HFFc6 (cell line): Measurements from ENCODE around the gene PHACTR4. TPM values are rescaled to one million over a fixed set of nuclear protein-coding genes. Genes with fewer than 3 reads are reported as not detected.

ENCODE experiments used
- DNase-seq: peaks from one replicate; pipeline ENCODE4 v3.0.0-alpha.2; 2018
- H3K27ac Mint-ChIP-seq: 2 replicates; pipeline ENCODE4 v1.8.0; 2020; ENCODE audit warnings: mild to moderate bottlenecking, mixed read lengths
- H3K27me3 Mint-ChIP-seq: 2 replicates; pipeline ENCODE4 v1.8.0; 2021; ENCODE audit warnings: mild to moderate bottlenecking, moderate library complexity, mixed read lengths; ENCODE audit not compliant: insufficient read depth
- H3K36me3 Mint-ChIP-seq: 2 replicates; pipeline ENCODE4 v1.8.0; 2021; ENCODE audit warnings: low read depth, mixed read lengths
- H3K4me1 Mint-ChIP-seq: 2 replicates; pipeline ENCODE4 v1.8.0; 2020; ENCODE audit warnings: low read depth, mixed read lengths
- H3K4me3 Mint-ChIP-seq: 2 replicates; pipeline ENCODE4 v1.8.0; 2020; ENCODE audit warnings: mild to moderate bottlenecking, moderate library complexity, mixed read lengths
- H3K9me3 Mint-ChIP-seq: 2 replicates; pipeline ENCODE4 v1.8.0; 2020; ENCODE audit warnings: mild to moderate bottlenecking, mixed read lengths
- CTCF ChIP-seq: fragments of 200-600 bp; sonication (generic); IDR thresholded peaks from 2 replicates; pipeline ENCODE4 v1.5.0; 2021; ENCODE audit warnings: antibody characterized with exemption, mild to moderate bottlenecking
- total RNA-seq, 6 experiments: library from RNA; stranded (reverse); fragmentation: NEBNext Ultra II Directional; extraction: Animal tissue kit (Norgen Biotek cat#: 25700); gene quantifications; 2 replicates in 1 of 6; 3 replicates in 5 of 6; pipeline ENCODE4 v1.2.3, GENCODE V29; 2021

PHACTR4 gene
- total RNA-seq, 6 experiments from 2014 or later: 19.9 to 24.4 (median 23.8) TPM

- H3K9me3 Mint-ChIP-seq: no peaks in the 10 kb centered on the region
- no peak for DNase-seq
- TF ChIP-seq CTCF: no peak
- peaks cover 10% of the 10 kb centered on the region for H3K4me1 Mint-ChIP-seq
- no peak overlapping the region for H3K27ac Mint-ChIP-seq
- H3K27me3 Mint-ChIP-seq: no peaks in the 10 kb centered on the region
- no peak overlapping the region for H3K4me3 Mint-ChIP-seq
- peaks cover 15% of the 10 kb centered on the region; the same call in 1 of the 2 replicates for H3K36me3 Mint-ChIP-seq
These were observed 81.0 kb downstream of the PHACTR4 start for GRCh38 chr1:28450561-28450960.

GRCh38 chr1:28451011-28451410, 81.5 kb downstream of the PHACTR4 start:
- Mint-ChIP-seq H3K27ac (no peak overlapping the region), H3K4me1 (peaks cover 14% of the 10 kb centered on the region), H3K36me3 (peaks cover 16% of the 10 kb centered on the region), H3K4me3 (no peak overlapping the region), H3K27me3 (no peaks in the 10 kb centered on the region), H3K9me3 (no peaks in the 10 kb centered on the region)
- no peak for TF ChIP-seq CTCF
- DNase-seq: no peak

- H3K4me3 Mint-ChIP-seq: peak overlapping the region; percentile 25; the same call in 1 of the 2 replicates
These were observed 86.5 kb downstream of the PHACTR4 start for GRCh38 chr1:28456078-28456477.

GRCh38 chr1:28457678-28458077, 88.1 kb downstream of the PHACTR4 start:
- Mint-ChIP-seq H3K27me3 (no peaks in the 10 kb centered on the region; the same call in 1 of the 2 replicates), H3K4me3 (no peak overlapping the region), H3K9me3 (no peaks in the 10 kb centered on the region), H3K36me3 (peaks cover 16% of the 10 kb centered on the region), H3K27ac (peak overlapping the region; percentile 53; the same call in 1 of the 2 replicates), H3K4me1 (peaks cover 44% of the 10 kb centered on the region)
- TF ChIP-seq CTCF: no peak
- DNase-seq: no peak

More at GRCh38 chr1:28456078-28456477, 86.5 kb downstream of the PHACTR4 start:
- Mint-ChIP-seq H3K4me1 (peaks cover 44% of the 10 kb centered on the region), H3K27me3 (no peaks in the 10 kb centered on the region), H3K27ac (peak overlapping the region; percentile 67), H3K36me3 (peaks cover 16% of the 10 kb centered on the region), H3K9me3 (no peaks in the 10 kb centered on the region)
- DNase-seq: peak; percentile 62
- TF ChIP-seq CTCF: no peak

GRCh38 chr1:28458237-28459228, 89.0 kb downstream of the PHACTR4 start:
- peak overlapping the region; percentile 51 for H3K4me3 Mint-ChIP-seq
- peak overlapping the region; percentile 60 for H3K27ac Mint-ChIP-seq
- H3K4me1 Mint-ChIP-seq: peaks cover 44% of the 10 kb centered on the region
- H3K36me3 Mint-ChIP-seq: peaks cover 11% of the 10 kb centered on the region
- DNase-seq: peak; percentile 20
- H3K27me3 Mint-ChIP-seq: no peaks in the 10 kb centered on the region; the same call in 1 of the 2 replicates
- H3K9me3 Mint-ChIP-seq: no peaks in the 10 kb centered on the region
- TF ChIP-seq CTCF: no peak
